NOMO-1 treated with dmso at 0.1 percent for 144 hours (cell line): Measurements from ENCODE around the gene EML5.
"Not testable (repeated sequence)": the region's sequence is repeated elsewhere in the genome, so short reads cannot be mapped to it uniquely, and the experiment has no call there.

ENCODE experiments used
- DNase-seq: peaks from one replicate; lab custom pipeline; 2025; ENCODE audit not compliant: unreplicated experiment; lab: John Stamatoyannopoulos, UW

The EML5 gene

GRCh38 chr14:88804035-88804434 is 11.3 kb upstream of the EML5 start:
- no peak for DNase-seq

GRCh38 chr14:88802596-88802995 is 9.8 kb upstream of the EML5 start:
- no peak for DNase-seq

GRCh38 chr14:88799522-88799921 is 6.8 kb upstream of the EML5 start:
- DNase-seq, result no peak

GRCh38 chr14:88798156-88798555 is 5.4 kb upstream of the EML5 start:
- no peak for DNase-seq

GRCh38 chr14:88793259-88793625 is 489 bp upstream of the EML5 start:
- no peak for DNase-seq

- DNase-seq, result no peak
These were observed 902 bp downstream of the EML5 start for GRCh38 chr14:88791629-88792472.

GRCh38 chr14:88791252-88791621 is 1.5 kb downstream of the EML5 start:
- DNase-seq, result no peak

- no peak for DNase-seq
These were observed 2.1 kb downstream of the EML5 start for GRCh38 chr14:88790501-88791251.

- not testable (repeated sequence) for DNase-seq
These were observed 3.2 kb downstream of the EML5 start for GRCh38 chr14:88789573-88789972.

GRCh38 chr14:88786715-88787114 is 6.0 kb downstream of the EML5 start:
- DNase-seq, result no peak

- no peak for DNase-seq
These were observed 6.8 kb downstream of the EML5 start for GRCh38 chr14:88785911-88786310.

- DNase-seq, result no peak
These were observed 17.2 kb downstream of the EML5 start for GRCh38 chr14:88775532-88775931.

GRCh38 chr14:88770736-88771135 is 22.0 kb downstream of the EML5 start:
- no peak for DNase-seq

- DNase-seq, result no peak
These were observed 27.6 kb downstream of the EML5 start for GRCh38 chr14:88765130-88765529.

- no peak for DNase-seq
These were observed 38.9 kb downstream of the EML5 start for GRCh38 chr14:88753873-88754272.

- DNase-seq, result no peak
These were observed 41.8 kb downstream of the EML5 start for GRCh38 chr14:88750945-88751344.

- no peak for DNase-seq
These were observed 42.3 kb downstream of the EML5 start for GRCh38 chr14:88750413-88750812.

- DNase-seq, result no peak
These were observed 43.6 kb downstream of the EML5 start for GRCh38 chr14:88749139-88749538.

- DNase-seq, result no peak
These were observed 44.5 kb downstream of the EML5 start for GRCh38 chr14:88748288-88748687.

GRCh38 chr14:88746052-88746451 is 46.7 kb downstream of the EML5 start:
- DNase-seq, result no peak

GRCh38 chr14:88737245-88737644 is 55.5 kb downstream of the EML5 start:
- no peak for DNase-seq

- no peak for DNase-seq
These were observed 59.6 kb downstream of the EML5 start for GRCh38 chr14:88733121-88733520.
